Sigmoid colon (tissue), 7 donors: ENCODE results near the gene HDAC9. TPM values are rescaled to one million over a fixed set of nuclear protein-coding genes. Genes with fewer than 3 reads are reported as not detected.

ENCODE experiments used
- DNase-seq: peaks from one replicate; pipeline ENCODE4 v3.0.0-alpha.2; 2019
- H3K27ac ChIP-seq, 4 donors: fragments of 200-600 bp; sonication (generic); one replicate each; pipeline ENCODE4 v1.5.1; 2016 to 2019; ENCODE audit warnings: mild to moderate bottlenecking in 1 of 4
- H3K27me3 ChIP-seq, 3 donors: fragments of 200-600 bp; sonication (generic); one replicate each; pipeline ENCODE4 v1.5.1; 2019; ENCODE audit warnings: mild to moderate bottlenecking in 1 of 3
- H3K36me3 ChIP-seq, 4 donors: fragments of 200-600 bp; sonication (generic); one replicate each; pipeline ENCODE4 v1.5.1; 2016 to 2019
- H3K4me1 ChIP-seq, 4 donors: fragments of 200-600 bp; sonication (generic); one replicate each; pipeline ENCODE4 v1.5.1; 2017 to 2019
- H3K4me3 ChIP-seq, 4 donors: fragments of 200-600 bp; sonication (generic); one replicate each; pipeline ENCODE4 v1.5.1; 2017 to 2019; ENCODE audit warnings: mild to moderate bottlenecking in 2 of 4, moderate library complexity in 1 of 4
- H3K9me3 ChIP-seq, 4 donors: fragments of 200-600 bp in 3 of 4; sonication (generic) in 3 of 4; one replicate each; pipeline versions ENCODE4 v1.5.1 to v1.6.1; 2013 to 2019
- CTCF ChIP-seq, 4 experiments: fragments of 450-650 bp in 3 of 4; fragments of 200-600 bp in 1 of 4; IDR thresholded peaks; one replicate each; pipeline ENCODE4 v1.5.1; 2016 to 2019; ENCODE audit warnings: antibody characterized with exemption in 4 of 4, mild to moderate bottlenecking in 3 of 4, moderate library complexity in 2 of 4
- EP300 ChIP-seq, 4 donors: sonication (generic); formaldehyde crosslinking; IDR thresholded peaks; one replicate each; pipeline ENCODE4 v1.6.1; 2017; ENCODE audit warnings: antibody characterized with exemption in 4 of 4
- POLR2A ChIP-seq, 2 donors: fragments of 450-650 bp; IDR thresholded peaks; one replicate each; pipeline ENCODE4 v1.6.1; 2016; ENCODE audit warnings: antibody characterized with exemption in 2 of 2, mild to moderate bottlenecking in 2 of 2, moderate library complexity in 2 of 2
- POLR2AphosphoS5 ChIP-seq, 4 donors: sonication (generic); formaldehyde crosslinking; IDR thresholded peaks; one replicate each; pipeline ENCODE4 v1.6.1; 2017; ENCODE audit warnings: antibody characterized with exemption in 4 of 4
- WGBS, 2 donors: extraction: QIAGEN DNeasy Blood & Tissue Kit; methylation state at CpG; one replicate each; pipeline ENCODE4 v1.1.7; 2013; 5-methylcytosine and 5-hydroxymethylcytosine counted together
- intact Hi-C: fragments of 100-400 bp; cut with DNase I; formaldehyde crosslinking; loops from one replicate; pipeline ENCODE4 v1.15.1; 2023
- polyA plus RNA-seq, 3 donors: library from polyadenylated mRNA; stranded (reverse); fragments of 200-250 nt; gene quantifications; one replicate each; pipeline ENCODE4 v1.2.3, GENCODE V29; 2013
- total RNA-seq, 4 donors: library from RNA; depleted of rRNA; stranded (reverse); fragments of >200 nt; gene quantifications; one replicate each; pipeline ENCODE4 v1.1.0, GENCODE V29; 2016
- donor health status: healthy with polysubstance abuse.
- donor health status: Bipolar disorder and iron deficiency.
- donor health status: healthy.

Gene HDAC9
- total and polyA plus RNA-seq, 7 donors: 2.4 to 38.2 (median 22.2) TPM

- no peak for DNase-seq
- H3K4me3 ChIP-seq: no peak overlapping the region
- intact Hi-C loops: no loop called here
- H3K36me3 ChIP-seq: no peaks in the 10 kb centered on the region
- no peaks in the 10 kb centered on the region for H3K27me3 ChIP-seq
- peak overlapping the region in 1 of 4 donors; percentile 2 for H3K27ac ChIP-seq
- H3K9me3 ChIP-seq: no peaks in the 10 kb centered on the region
- WGBS, 2 donors: 55 to 74% methylated on average over 2 of the region's 2 CpGs
- H3K4me1 ChIP-seq: peaks cover 0 to 21% (median 5%) of the 10 kb centered on the region in 4 donors
- TF ChIP-seq CTCF (IDR thresholded peaks at IDR 0.05) (no peak), EP300 (IDR thresholded peaks at IDR 0.05) (no peak), POLR2AphosphoS5 (IDR thresholded peaks at IDR 0.05) (no peak), POLR2A (IDR thresholded peaks at IDR 0.05) (no peak)
Observed at GRCh38 chr7:18509481-18509880, 13.9 kb downstream of the HDAC9 start.

- Histone ChIP-seq H3K9me3 (no peaks in the 10 kb centered on the region), H3K27ac (no peak overlapping the region), H3K4me1 (peaks cover 0 to 13% (median 3%) of the 10 kb centered on the region in 4 donors), H3K4me3 (no peak overlapping the region), H3K36me3 (no peaks in the 10 kb centered on the region), H3K27me3 (no peaks in the 10 kb centered on the region)
- intact Hi-C loops: no loop called here
- TF ChIP-seq EP300 (IDR thresholded peaks at IDR 0.05) (no peak), POLR2A (IDR thresholded peaks at IDR 0.05) (no peak), CTCF (IDR thresholded peaks at IDR 0.05) (no peak), POLR2AphosphoS5 (IDR thresholded peaks at IDR 0.05) (no peak)
- DNase-seq: no peak
- WGBS, 2 donors: 90 to 91% methylated on average over 4 of the region's 4 CpGs
Observed at GRCh38 chr7:18511351-18512140, 16.0 kb downstream of the HDAC9 start.

GRCh38 chr7:18513343-18513742 is 17.8 kb downstream of the HDAC9 start:
- no peak for DNase-seq
- H3K27ac ChIP-seq: no peak overlapping the region
- WGBS, 2 donors: 87 to 97% methylated on average over 1 of the region's 1 CpG

GRCh38 chr7:18515067-18515466 is 19.5 kb downstream of the HDAC9 start:
- Histone ChIP-seq H3K27me3 (no peaks in the 10 kb centered on the region), H3K27ac (no peak overlapping the region), H3K36me3 (no peaks in the 10 kb centered on the region), H3K9me3 (no peaks in the 10 kb centered on the region), H3K4me1 (no peaks in the 10 kb centered on the region), H3K4me3 (no peak overlapping the region)
- 60 to 82% methylated on average over 2 of the region's 2 CpGs for WGBS, 2 donors
- TF ChIP-seq POLR2A (IDR thresholded peaks at IDR 0.05) (no peak), EP300 (IDR thresholded peaks at IDR 0.05) (no peak), POLR2AphosphoS5 (IDR thresholded peaks at IDR 0.05) (no peak), CTCF (IDR thresholded peaks at IDR 0.05) (no peak)
- no peak for DNase-seq
- intact Hi-C loops: no loop called here

More at GRCh38 chr7:18513343-18513742, 17.8 kb downstream of the HDAC9 start:
- Histone ChIP-seq H3K4me3 (no peak overlapping the region), H3K27me3 (no peaks in the 10 kb centered on the region), H3K9me3 (no peaks in the 10 kb centered on the region), H3K4me1 (peaks cover 0 to 11% (median 3%) of the 10 kb centered on the region in 4 donors), H3K36me3 (no peaks in the 10 kb centered on the region)
- TF ChIP-seq CTCF (IDR thresholded peaks at IDR 0.05) (no peak), POLR2A (IDR thresholded peaks at IDR 0.05) (no peak), EP300 (IDR thresholded peaks at IDR 0.05) (no peak), POLR2AphosphoS5 (IDR thresholded peaks at IDR 0.05) (no peak)
- intact Hi-C loops: no loop called here
